ENCODE results near the gene GABRG2. TPM values are rescaled to one million over a fixed set of nuclear protein-coding genes. Genes with fewer than 3 reads are reported as not detected.

GABRG2 gene
- total and polyA plus RNA-seq, 4 donors: 0.14 to 0.46 TPM; not detected in 2

- no peak for TF ChIP-seq CTCF (IDR thresholded peaks at IDR 0.05; ENCODE audit: control extremely low read depth, extremely low read depth)
- Histone ChIP-seq H3K36me3 (ENCODE audit: control insufficient read depth in 4 of 4, insufficient read depth in 4 of 4, low read length in 4 of 4) (no peaks in the 10 kb centered on the region), H3K9ac (ENCODE audit: insufficient read depth in 1 of 2, low read length in 2 of 2) (no peak overlapping the region), H3K27me3 (ENCODE audit: control insufficient read depth in 3 of 3, insufficient read depth in 3 of 3, low read length in 2 of 3) (no peaks in the 10 kb centered on the region), H3K4me3 (no peak overlapping the region), H3K4me1 (ENCODE audit: control insufficient read depth in 5 of 5, insufficient read depth in 5 of 5, low read length in 5 of 5) (no peaks in the 10 kb centered on the region), H3K9me3 (ENCODE audit: control insufficient read depth in 4 of 4, insufficient read depth in 3 of 4, low read length in 3 of 4) (peaks cover 0 to 8% (median 3%) of the 10 kb centered on the region in 4 donors), H3K27ac (ENCODE audit: low read depth in 1 of 2, low read length in 1 of 2) (no peak overlapping the region)
- DNase-seq (no peak), ATAC-seq (ENCODE audit: insufficient read depth, low FRiP score) (no peak)
- WGBS, 2 donors: 62 to 73% methylated on average over 2 of the region's 2 CpGs
Observed at GRCh38 chr5:162160401-162160800, 92.8 kb downstream of the GABRG2 start.

GRCh38 chr5:162163663-162164062 lies 96.1 kb downstream of the GABRG2 start:
- Histone ChIP-seq H3K27ac (ENCODE audit: low read depth in 1 of 2, low read length in 1 of 2) (no peak overlapping the region), H3K9ac (ENCODE audit: insufficient read depth in 1 of 2, low read length in 2 of 2) (no peak overlapping the region), H3K4me3 (no peak overlapping the region), H3K36me3 (ENCODE audit: control insufficient read depth in 4 of 4, insufficient read depth in 4 of 4, low read length in 4 of 4) (no peaks in the 10 kb centered on the region), H3K9me3 (ENCODE audit: control insufficient read depth in 4 of 4, insufficient read depth in 3 of 4, low read length in 3 of 4) (peaks cover 0 to 16% (median 5%) of the 10 kb centered on the region in 4 donors), H3K27me3 (ENCODE audit: control insufficient read depth in 3 of 3, insufficient read depth in 3 of 3, low read length in 2 of 3) (no peaks in the 10 kb centered on the region), H3K4me1 (ENCODE audit: control insufficient read depth in 5 of 5, insufficient read depth in 5 of 5, low read length in 5 of 5) (no peaks in the 10 kb centered on the region)
- DNase-seq (no peak), ATAC-seq (ENCODE audit: insufficient read depth, low FRiP score) (no peak)
- no peak for TF ChIP-seq CTCF (IDR thresholded peaks at IDR 0.05; ENCODE audit: control extremely low read depth, extremely low read depth)
- 77 to 78% methylated on average over 6 of the region's 6 CpGs for WGBS, 2 donors

- Histone ChIP-seq H3K4me3 (no peak overlapping the region), H3K27ac (ENCODE audit: low read depth in 1 of 2, low read length in 1 of 2) (no peak overlapping the region), H3K9me3 (ENCODE audit: control insufficient read depth in 4 of 4, insufficient read depth in 3 of 4, low read length in 3 of 4) (no peaks in the 10 kb centered on the region), H3K36me3 (ENCODE audit: control insufficient read depth in 4 of 4, insufficient read depth in 4 of 4, low read length in 4 of 4) (no peaks in the 10 kb centered on the region), H3K4me1 (ENCODE audit: control insufficient read depth in 5 of 5, insufficient read depth in 5 of 5, low read length in 5 of 5) (no peaks in the 10 kb centered on the region), H3K9ac (ENCODE audit: insufficient read depth in 1 of 2, low read length in 2 of 2) (no peak overlapping the region), H3K27me3 (ENCODE audit: control insufficient read depth in 3 of 3, insufficient read depth in 3 of 3, low read length in 2 of 3) (no peaks in the 10 kb centered on the region)
- DNase-seq (no peak), ATAC-seq (ENCODE audit: insufficient read depth, low FRiP score) (no peak)
- 46 to 56% methylated on average over 6 of the region's 6 CpGs for WGBS, 2 donors
- no peak for TF ChIP-seq CTCF (IDR thresholded peaks at IDR 0.05; ENCODE audit: control extremely low read depth, extremely low read depth)
Observed at GRCh38 chr5:162174358-162174974, 106.9 kb downstream of the GABRG2 start.

GRCh38 chr5:162187371-162187770 lies 119.8 kb downstream of the GABRG2 start:
- Histone ChIP-seq H3K36me3 (ENCODE audit: control insufficient read depth in 4 of 4, insufficient read depth in 4 of 4, low read length in 4 of 4) (no peaks in the 10 kb centered on the region), H3K4me1 (ENCODE audit: control insufficient read depth in 5 of 5, insufficient read depth in 5 of 5, low read length in 5 of 5) (no peaks in the 10 kb centered on the region), H3K9me3 (ENCODE audit: control insufficient read depth in 4 of 4, insufficient read depth in 3 of 4, low read length in 3 of 4) (peaks cover 0 to 1% (median 0%) of the 10 kb centered on the region in 4 donors), H3K9ac (ENCODE audit: insufficient read depth in 1 of 2, low read length in 2 of 2) (no peak overlapping the region), H3K4me3 (no peak overlapping the region), H3K27me3 (ENCODE audit: control insufficient read depth in 3 of 3, insufficient read depth in 3 of 3, low read length in 2 of 3) (no peaks in the 10 kb centered on the region), H3K27ac (ENCODE audit: low read depth in 1 of 2, low read length in 1 of 2) (no peak overlapping the region)
- ATAC-seq (ENCODE audit: insufficient read depth, low FRiP score) (no peak), DNase-seq (no peak)
- 84 to 86% methylated on average over 1 of the region's 1 CpG for WGBS, 2 donors
- TF ChIP-seq CTCF (IDR thresholded peaks at IDR 0.05; ENCODE audit: control extremely low read depth, extremely low read depth): no peak

Measured in lung (tissue), 12 donors.